Astrocyte (in vitro differentiated cells and primary cell): ENCODE data around the gene PAQR6.

Experiments
- CTCF ChIP-seq: IDR thresholded peaks from 2 replicates; pipeline ENCODE4 v1.5.1; 2011; ENCODE audit warnings: low read depth, mild to moderate bottlenecking, inconsistent platforms, low read length, moderate library complexity; ENCODE audit not compliant: insufficient read depth
- EZH2 ChIP-seq: IDR thresholded peaks from 2 replicates; pipeline ENCODE4 v1.6.1; 2012; ENCODE audit warnings: mild to moderate bottlenecking, low read length, inconsistent platforms; ENCODE audit not compliant: insufficient read depth

- TF ChIP-seq CTCF (no peak), EZH2 (no peak)
Observed at GRCh38 chr1:156211243-156211642, 36.6 kb downstream of the PAQR6 start.
